Neural cell (in vitro differentiated cells): ENCODE data around the gene AP1S1. TPM values are rescaled to one million over a fixed set of nuclear protein-coding genes. Genes with fewer than 3 reads are reported as not detected.

Experiments used
- H2AFZ ChIP-seq: fragments of 200-600, 300-800 bp; sonication (generic), shearing (Covaris generic); 2 replicates; pipeline ENCODE4 v1.6.0; 2014; ENCODE audit warnings: low read depth, mild to moderate bottlenecking, antibody characterized with exemption, low read length, moderate library complexity
- H3F3A ChIP-seq: fragments of 200-600 bp; shearing (Covaris generic); 2 replicates; pipeline ENCODE4 v1.6.1; 2016; ENCODE audit warnings: mild to moderate bottlenecking, moderate library complexity, mixed read lengths, antibody characterized with exemption, low read length; ENCODE audit not compliant: insufficient read depth, poor library complexity, severe bottlenecking
- H3K27ac ChIP-seq: fragments of 200-600, 300-800 bp; sonication (generic), shearing (Covaris generic); 2 replicates; pipeline ENCODE4 v1.5.1; 2014; ENCODE audit warnings: mild to moderate bottlenecking, low read length, moderate library complexity
- H3K27me3 ChIP-seq: fragments of 300-800, 200-600 bp; sonication (generic), shearing (Covaris generic); 2 replicates; pipeline ENCODE4 v1.6.0; 2014; ENCODE audit warnings: mild to moderate bottlenecking, low read depth, low read length, moderate library complexity; ENCODE audit not compliant: insufficient read depth
- H3K36me3 ChIP-seq: fragments of 300-800, 200-600 bp; sonication (generic), shearing (Covaris generic); 2 replicates; pipeline ENCODE4 v1.5.1; 2014; ENCODE audit warnings: mild to moderate bottlenecking, antibody characterized with exemption, low read length, moderate library complexity; ENCODE audit not compliant: insufficient read depth
- H3K4me2 ChIP-seq: fragments of 300-800, 200-600 bp; sonication (generic), shearing (Covaris generic); 2 replicates; pipeline ENCODE4 v1.6.0; 2014; ENCODE audit warnings: mild to moderate bottlenecking, low read length
- H3K4me3 ChIP-seq: fragments of 300-800, 200-600 bp; sonication (generic), shearing (Covaris generic); 2 replicates; pipeline ENCODE4 v1.5.1; 2014; ENCODE audit warnings: mild to moderate bottlenecking, low read length, moderate library complexity
- H3K79me2 ChIP-seq: fragments of 200-600 bp; shearing (Covaris generic); replicated peaks from 2 replicates; pipeline ENCODE4 v1.6.0; 2014; ENCODE audit warnings: mild to moderate bottlenecking, low read length, moderate library complexity; ENCODE audit not compliant: insufficient read depth
- H3K9ac ChIP-seq: fragments of 300-800, 200-600 bp; sonication (generic), shearing (Covaris generic); 2 replicates; pipeline ENCODE4 v1.6.1; 2016; ENCODE audit warnings: mild to moderate bottlenecking, low read length, mixed read lengths
- H3K9me2 ChIP-seq: fragments of 200-600 bp; shearing (Covaris generic); 2 replicates; pipeline ENCODE4 v1.6.1; 2016; ENCODE audit warnings: mild to moderate bottlenecking, low read length, mixed read lengths; ENCODE audit not compliant: insufficient read depth
- H3K9me3 ChIP-seq: fragments of 200-600, 300-800 bp; sonication (generic), shearing (Covaris generic); 2 replicates; pipeline ENCODE4 v1.6.1; 2016; ENCODE audit warnings: mild to moderate bottlenecking, mixed run types, low read length, moderate library complexity, mixed read lengths
- H4K20me1 ChIP-seq: fragments of 200-600 bp; shearing (Covaris generic); 2 replicates; pipeline ENCODE4 v1.6.1; 2016; ENCODE audit warnings: mild to moderate bottlenecking, mixed run types; ENCODE audit not compliant: insufficient read depth
- CTCF ChIP-seq: fragments of 450-650 bp; IDR thresholded peaks from 2 replicates; pipeline ENCODE4 v1.5.1; 2014; ENCODE audit warnings: antibody characterized with exemption, mild to moderate bottlenecking, moderate library complexity; ENCODE audit not compliant: poor library complexity, severe bottlenecking
- EP300 ChIP-seq: fragments of 450-650 bp; conservative IDR thresholded peaks from 2 replicates; pipeline ENCODE4 v1.6.1; 2014; ENCODE audit warnings: antibody characterized with exemption, mild to moderate bottlenecking, moderate library complexity; ENCODE audit not compliant: poor library complexity, severe bottlenecking
- EZH2 ChIP-seq: fragments of 200-600, 300-800 bp; shearing (Covaris generic), sonication (generic); IDR thresholded peaks from 2 replicates; pipeline ENCODE4 v1.6.1; 2014; ENCODE audit warnings: antibody characterized with exemption, low read length, borderline replicate concordance, mild to moderate bottlenecking; ENCODE audit not compliant: insufficient read depth, poor library complexity, severe bottlenecking
- MXI1 ChIP-seq: fragments of 450-650 bp; conservative IDR thresholded peaks from 2 replicates; pipeline ENCODE4 v1.6.1; 2014; ENCODE audit warnings: antibody characterized with exemption, mild to moderate bottlenecking; ENCODE audit not compliant: poor library complexity, severe bottlenecking
- POLR2AphosphoS5 ChIP-seq: IDR thresholded peaks from 2 replicates; pipeline ENCODE4 v1.6.1; 2012
- RAD21 ChIP-seq: fragments of 450-650 bp; conservative IDR thresholded peaks from 2 replicates; pipeline ENCODE4 v1.6.1; 2014; ENCODE audit warnings: antibody characterized with exemption, mild to moderate bottlenecking, moderate library complexity
- REST ChIP-seq: IDR thresholded peaks from 2 replicates; pipeline ENCODE4 v1.6.1; 2012; ENCODE audit warnings: borderline replicate concordance
- SMC3 ChIP-seq: fragments of 450-650 bp; conservative IDR thresholded peaks from 2 replicates; pipeline ENCODE4 v1.6.1; 2014; ENCODE audit warnings: antibody characterized with exemption, mild to moderate bottlenecking, moderate library complexity; ENCODE audit not compliant: poor library complexity
- TAF1 ChIP-seq: IDR thresholded peaks from 2 replicates; pipeline ENCODE4 v1.6.1; 2012; ENCODE audit warnings: low read depth
- polyA plus RNA-seq: library from polyadenylated mRNA; depleted of rRNA; stranded (reverse); fragments of >200 nt; gene quantifications from 2 replicates; pipeline ENCODE4 v1.2.3, GENCODE V29; 2014

Gene AP1S1
- polyA plus RNA-seq, 1 donor from 2014 or later = 344 TPM

GRCh38 chr7:101155303-101155702, 1.0 kb downstream of the AP1S1 start:
- H3K27ac ChIP-seq = peak overlapping the region; percentile 80

GRCh38 chr7:101156277-101156676, 2.0 kb downstream of the AP1S1 start:
- no peaks in the 10 kb centered on the region for H3K9me3 ChIP-seq
- no peaks in the 10 kb centered on the region for H3K9me2 ChIP-seq
- no peaks in the 10 kb centered on the region for H4K20me1 ChIP-seq
- H3K4me3 ChIP-seq = no peak overlapping the region
- no peak overlapping the region for H3K4me2 ChIP-seq
- no peaks in the 10 kb centered on the region for H3K27me3 ChIP-seq
- H3K9ac ChIP-seq = no peak overlapping the region
- peaks cover 9% of the 10 kb centered on the region for H3K79me2 ChIP-seq
- TF ChIP-seq EP300 (no peak), RAD21 (no peak), REST (no peak), CTCF (no peak), POLR2AphosphoS5 (no peak), MXI1 (no peak), EZH2 (no peak), SMC3 (no peak), TAF1 (no peak)
- no peak overlapping the region for H3K27ac ChIP-seq
- no peaks in the 10 kb centered on the region for H3F3A ChIP-seq
- no peak overlapping the region for H2AFZ ChIP-seq
- no peaks in the 10 kb centered on the region for H3K36me3 ChIP-seq

More at GRCh38 chr7:101155303-101155702, 1.0 kb downstream of the AP1S1 start:
- H2AFZ ChIP-seq = peak overlapping the region; percentile 59
- no peaks in the 10 kb centered on the region for H3F3A ChIP-seq
- H3K4me3 ChIP-seq = peak overlapping the region; percentile 92
- peak overlapping the region; percentile 94 for H3K9ac ChIP-seq
- no peaks in the 10 kb centered on the region for H3K36me3 ChIP-seq
- TF ChIP-seq EZH2 = no peak
- no peaks in the 10 kb centered on the region for H3K9me2 ChIP-seq
- H3K79me2 ChIP-seq = peaks cover 9% of the 10 kb centered on the region
- no peaks in the 10 kb centered on the region for H3K27me3 ChIP-seq
- H3K9me3 ChIP-seq = no peaks in the 10 kb centered on the region
- H4K20me1 ChIP-seq = no peaks in the 10 kb centered on the region
- peak overlapping the region; percentile 92 for H3K4me2 ChIP-seq
